ENCODE measurements around the gene LDLRAD2. TPM values are rescaled to one million over a fixed set of nuclear protein-coding genes. Genes with fewer than 3 reads are reported as not detected.
A peak's percentile ranks its signal among the peaks of the same experiment; 100 is the strongest.

LDLRAD2 gene
- total and polyA plus RNA-seq, 9 of the 15 experiments (the other 6 are each of a cell fraction or from before 2014, with no cell fraction given), result 0.45 to 0.48 TPM; not detected in 7

- Histone ChIP-seq H3K4me2 (ENCODE audit: insufficient read depth, low read length) (no peak overlapping the region), H3K9me3 (replicated peaks; ENCODE audit: control insufficient read depth, insufficient read depth, low read depth, low read length) (peaks cover 9% of the 10 kb centered on the region), H3K79me2 (ENCODE audit: control insufficient read depth, insufficient read depth, low read length) (no peaks in the 10 kb centered on the region), H4K20me1 (replicated peaks; ENCODE audit: control insufficient read depth, insufficient read depth, low read length) (no peaks in the 10 kb centered on the region; the same call in 1 of the 2 replicates), H2AFZ (ENCODE audit: low read depth, low read length) (no peak overlapping the region), H3K36me3 (ENCODE audit: control insufficient read depth, insufficient read depth, low read length) (peaks cover 98% of the 10 kb centered on the region; the same call in 2 of the 3 replicates), H3K4me1 (replicated peaks in 1 of 2; ENCODE audit: control insufficient read depth in 2 of 2, insufficient read depth in 2 of 2, low read length in 2 of 2) (peaks cover 0 to 29% of the 10 kb centered on the region in 2 experiments; a peak in 1 of 5 replicates), H3K9ac (ENCODE audit: insufficient read depth in 1 of 2, low read depth in 2 of 2, low read length in 2 of 2) (0 out of 4 replicates have a peak overlapping the region, but pooled peaks of 1 of the 2 experiments have one; percentile 22), H3K27ac (ENCODE audit: extremely low read depth, low read depth, low read length) (no peak overlapping the region), H3K27me3 (ENCODE audit: control insufficient read depth in 2 of 2, insufficient read depth in 2 of 2, low read length in 2 of 2) (no peaks in the 10 kb centered on the region), H3K4me3 (no peak overlapping the region), H3K9me1 (ENCODE audit: control insufficient read depth, insufficient read depth, low read length) (peaks cover 5% of the 10 kb centered on the region)
- no peak for TF ChIP-seq PTRF (tag; IDR thresholded peaks at IDR 0.05)
- no peak for TF ChIP-seq CLOCK (CRISPR knock-in tag; IDR thresholded peaks at IDR 0.05; ENCODE audit: borderline replicate concordance)
- WGBS (ENCODE audit: insufficient coverage, low coverage, missing lambda C conversion rate), result 85% methylated on average over 13 of the region's 14 CpGs
- FAIRE-seq, result no peak
- ChIA-PET POLR2A (interaction anchor here (0.6 kb wide), 1 partner anchor 113 kb away, joined by 3 read pairs; no protein-coding TSS in a partner anchor), CTCF (ENCODE audit: low intra/inter-chr PET ratio) (no interaction called here)
- no TSS peak for BruUV-seq (replicated peaks)
- intact Hi-C loops (cut with micrococcal nuclease), result no loop called here
- no peak for ATAC-seq
- no peak for DNase-seq (ENCODE audit: extremely low read depth in 1 of 4, low spot score in 3 of 4)
- in situ Hi-C loops (cut with MboI), result no loop called here
Observed at GRCh38 chr1:21831454-21831970, 19.4 kb downstream of the LDLRAD2 start.

Measured in K562 (cell line).